Kidney (tissue), 14 donors: Measurements from ENCODE around the gene LINGO1. TPM values are rescaled to one million over a fixed set of nuclear protein-coding genes. Genes with fewer than 3 reads are reported as not detected.

Source experiments
- DNase-seq, 5 donors: peaks; one replicate each; pipeline ENCODE4 v3.0.0-alpha.2; 2013 to 2020
- FAIRE-seq: peaks from 2 replicates; lab custom pipeline; 2012; peaks lifted over from hg19 to GRCh38; lab: Jason Lieb, UNC
- H3K27ac ChIP-seq, 2 donors: one replicate each; pipeline ENCODE4 v1.7.0; 2013; ENCODE audit warnings: low read depth in 2 of 2, low read length in 2 of 2, inconsistent platforms in 1 of 2
- H3K27me3 ChIP-seq: one replicate; pipeline ENCODE4 v1.7.1; 2013; ENCODE audit warnings: low read length, inconsistent platforms; ENCODE audit not compliant: control insufficient read depth, insufficient read depth
- H3K36me3 ChIP-seq, 3 donors: one replicate each; pipeline versions ENCODE4 v1.7.0 to v1.7.1; 2013; ENCODE audit warnings: low read length in 3 of 3, control low read depth in 1 of 3, inconsistent platforms in 1 of 3; ENCODE audit not compliant: insufficient read depth in 3 of 3, control insufficient read depth in 2 of 3
- H3K4me1 ChIP-seq, 3 donors: one replicate each; pipeline versions ENCODE4 v1.7.0 to v1.7.1; 2013; ENCODE audit warnings: low read length in 3 of 3, inconsistent platforms in 1 of 3, low read depth in 1 of 3; ENCODE audit not compliant: control insufficient read depth in 2 of 3, insufficient read depth in 2 of 3
- H3K4me3 ChIP-seq, 3 donors: one replicate each; pipeline versions ENCODE4 v1.7.0 to v1.8.1; 2013; ENCODE audit warnings: low read length in 3 of 3, control low read depth in 1 of 3, inconsistent platforms in 1 of 3
- H3K9ac ChIP-seq, 3 donors: one replicate each; pipeline versions ENCODE4 v1.7.0 to v1.7.1; 2013; ENCODE audit warnings: low read length in 3 of 3, control low read depth in 1 of 3, inconsistent platforms in 1 of 3
- H3K9me3 ChIP-seq, 3 donors: one replicate each; pipeline versions ENCODE4 v1.7.0 to v1.7.1; 2013; ENCODE audit warnings: low read length in 3 of 3, control low read depth in 1 of 3, inconsistent platforms in 1 of 3; ENCODE audit not compliant: control insufficient read depth in 2 of 3, insufficient read depth in 1 of 3
- intact Hi-C: fragments of 100-400 bp; cut with DNase I; formaldehyde crosslinking; loops from one replicate; pipeline ENCODE4 v1.11.1; 2022
- polyA plus RNA-seq: library from polyadenylated mRNA; stranded (reverse); fragments of 350-450 nt; fragmentation: Illumina TruSeq; extraction: RNeasy Lipid Tissue Mini Kit (QIAGEN cat#74804); gene quantifications from one replicate; pipeline ENCODE4 v1.2.3, GENCODE V29; 2014; ENCODE audit warnings: low read depth, low replicate concordance; ENCODE audit not compliant: insufficient read depth
- total RNA-seq: library from RNA; stranded (reverse); fragmentation: NEBNext Ultra II Directional; extraction: Animal tissue kit (Norgen Biotek cat#: 25700); gene quantifications from one replicate; pipeline ENCODE4 v1.2.1, GENCODE V29; 2021
- TF ChIP-seq, protein P1 (sequence below): IDR thresholded peaks from 3 replicates; pipeline ENCODE4 v1.5.1; 2012; ENCODE audit warnings: mild to moderate bottlenecking, moderate library complexity, borderline replicate concordance; ENCODE audit not compliant: insufficient read depth; ENCODE audit errors: extremely low read depth
- donor health status: control.
- donor health status: control.
- donor health status: control.
- donor health status: control.
- donor health status: control.
- donor health status: DM: yes; HTN: yes; CAD: no.
- donor health status: Normal renal cell carcinoma (clear cell type).

Gene LINGO1
- total and polyA plus RNA-seq, 2 donors from 2014 or later, result 3.9 to 6.8 TPM

DNA sequence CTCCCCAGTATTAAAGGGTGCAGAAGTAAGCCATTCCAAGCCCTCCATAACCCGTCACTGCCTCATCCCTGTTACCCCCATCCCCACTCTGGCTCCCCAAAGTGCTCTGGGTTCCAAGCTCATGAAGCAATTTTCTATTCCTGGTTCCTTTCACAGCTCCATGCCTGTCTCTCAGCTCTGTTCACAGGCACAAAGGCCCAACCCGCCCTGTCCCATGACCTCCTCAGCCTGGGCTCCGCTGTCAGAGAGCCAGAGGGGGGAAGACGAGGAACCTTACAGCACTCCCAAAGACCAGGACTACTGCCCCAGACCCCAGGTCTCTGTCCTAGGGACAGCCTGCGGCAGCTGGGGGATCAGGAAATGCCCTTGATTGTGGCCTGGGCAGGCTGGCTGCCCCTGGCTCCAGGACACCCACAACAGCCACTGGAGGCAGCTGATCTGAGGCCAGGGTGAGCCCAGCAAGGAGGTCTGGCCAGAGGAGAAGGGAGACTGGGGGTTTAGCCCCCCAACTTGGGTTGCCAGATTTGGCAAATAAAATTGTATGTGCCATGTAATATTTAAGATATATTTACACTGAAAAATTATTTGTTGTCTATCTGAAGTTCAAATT lies 43.2 kb upstream of the LINGO1 start:
- H3K4me3 ChIP-seq, result no peak overlapping the region
- TF ChIP-seq, protein P1, sequence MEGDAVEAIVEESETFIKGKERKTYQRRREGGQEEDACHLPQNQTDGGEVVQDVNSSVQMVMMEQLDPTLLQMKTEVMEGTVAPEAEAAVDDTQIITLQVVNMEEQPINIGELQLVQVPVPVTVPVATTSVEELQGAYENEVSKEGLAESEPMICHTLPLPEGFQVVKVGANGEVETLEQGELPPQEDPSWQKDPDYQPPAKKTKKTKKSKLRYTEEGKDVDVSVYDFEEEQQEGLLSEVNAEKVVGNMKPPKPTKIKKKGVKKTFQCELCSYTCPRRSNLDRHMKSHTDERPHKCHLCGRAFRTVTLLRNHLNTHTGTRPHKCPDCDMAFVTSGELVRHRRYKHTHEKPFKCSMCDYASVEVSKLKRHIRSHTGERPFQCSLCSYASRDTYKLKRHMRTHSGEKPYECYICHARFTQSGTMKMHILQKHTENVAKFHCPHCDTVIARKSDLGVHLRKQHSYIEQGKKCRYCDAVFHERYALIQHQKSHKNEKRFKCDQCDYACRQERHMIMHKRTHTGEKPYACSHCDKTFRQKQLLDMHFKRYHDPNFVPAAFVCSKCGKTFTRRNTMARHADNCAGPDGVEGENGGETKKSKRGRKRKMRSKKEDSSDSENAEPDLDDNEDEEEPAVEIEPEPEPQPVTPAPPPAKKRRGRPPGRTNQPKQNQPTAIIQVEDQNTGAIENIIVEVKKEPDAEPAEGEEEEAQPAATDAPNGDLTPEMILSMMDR, result no peak
- no peak overlapping the region for H3K9ac ChIP-seq
- H3K9me3 ChIP-seq, result peaks cover 0 to 6% (median 0%) of the 10 kb centered on the region in 3 donors
- H3K36me3 ChIP-seq, result no peaks in the 10 kb centered on the region
- no peaks in the 10 kb centered on the region for H3K4me1 ChIP-seq
- intact Hi-C loops, result no loop called here
- H3K27ac ChIP-seq, result no peak overlapping the region
- DNase-seq (no peak), FAIRE-seq (no peak)
- H3K27me3 ChIP-seq, result no peaks in the 10 kb centered on the region

DNA sequence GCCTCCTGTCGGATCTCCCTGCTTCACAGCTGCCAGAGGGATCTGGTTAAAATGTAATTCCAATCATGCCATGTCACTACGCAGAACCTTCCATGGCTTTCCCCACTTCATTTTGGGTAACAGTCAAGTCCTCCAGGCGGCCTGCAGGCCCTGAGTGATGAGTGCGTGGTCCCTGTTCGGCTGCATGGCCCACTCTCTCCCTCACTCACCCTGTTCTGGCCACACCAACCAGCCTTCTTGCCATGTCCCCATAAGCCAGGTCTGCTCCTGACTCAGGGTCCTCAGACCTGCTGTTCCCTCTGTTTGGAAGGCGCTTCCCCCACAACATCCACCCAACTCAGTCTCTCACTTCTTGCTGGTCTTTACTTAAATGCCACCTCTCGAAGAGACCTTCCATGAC lies 41.6 kb upstream of the LINGO1 start:
- DNase-seq (no peak), FAIRE-seq (no peak)
- H3K9ac ChIP-seq, result no peak overlapping the region
- TF ChIP-seq, protein P1, result no peak
- no peak overlapping the region for H3K27ac ChIP-seq
- H3K9me3 ChIP-seq, result peaks cover 0 to 6% (median 0%) of the 10 kb centered on the region in 3 donors
- no peaks in the 10 kb centered on the region for H3K4me1 ChIP-seq
- intact Hi-C loops, result no loop called here
- H3K36me3 ChIP-seq, result no peaks in the 10 kb centered on the region
- H3K4me3 ChIP-seq, result no peak overlapping the region
- no peaks in the 10 kb centered on the region for H3K27me3 ChIP-seq

DNA sequence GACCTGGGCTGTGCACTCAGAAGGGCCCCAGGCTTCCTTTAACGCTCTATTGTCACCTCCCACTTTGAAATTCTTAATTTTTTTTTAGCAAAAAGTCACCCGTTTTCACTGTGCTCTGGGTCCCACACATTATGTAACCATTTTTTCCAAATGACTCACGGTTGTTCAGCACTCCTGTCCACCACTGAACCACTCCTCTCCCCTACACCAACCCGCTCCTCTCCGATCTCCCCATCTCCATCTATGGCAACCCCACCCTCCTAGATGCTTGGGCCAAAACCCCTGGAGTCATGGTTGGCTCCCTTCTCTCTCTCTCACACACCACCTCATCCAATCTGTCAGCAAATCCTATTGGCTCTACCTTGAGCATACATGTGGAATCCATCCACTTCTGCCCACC lies 41.2 kb upstream of the LINGO1 start:
- DNase-seq (no peak), FAIRE-seq (no peak)
- Histone ChIP-seq H3K27ac (no peak overlapping the region), H3K9ac (no peak overlapping the region), H3K27me3 (no peaks in the 10 kb centered on the region), H3K4me3 (no peak overlapping the region), H3K9me3 (peaks cover 0 to 6% (median 0%) of the 10 kb centered on the region in 3 donors), H3K36me3 (no peaks in the 10 kb centered on the region), H3K4me1 (no peaks in the 10 kb centered on the region)
- intact Hi-C loops, result no loop called here
- TF ChIP-seq, protein P1, result no peak

DNA sequence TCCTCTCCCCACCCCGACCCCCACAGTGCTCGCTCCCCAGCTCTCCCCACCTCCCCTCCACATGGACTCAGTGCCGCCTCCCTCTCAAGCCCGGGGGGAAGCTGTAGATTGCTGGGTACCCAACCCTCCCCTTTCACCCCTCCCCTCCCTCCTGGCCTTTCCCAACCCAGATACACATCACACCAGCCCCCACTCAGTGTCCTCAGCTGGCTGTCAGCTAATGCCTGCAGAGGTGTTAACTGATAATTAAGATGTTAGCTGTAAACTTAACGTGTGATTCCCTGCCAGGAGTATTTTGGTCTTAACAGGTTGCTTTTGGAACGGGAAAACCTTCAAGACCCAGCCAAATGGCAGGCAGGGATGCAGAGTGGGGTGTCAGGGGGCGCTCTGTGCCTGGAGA lies 39.4 kb upstream of the LINGO1 start:
- intact Hi-C loops, result no loop called here
- FAIRE-seq (no peak), DNase-seq (no peak)
- TF ChIP-seq, protein P1, result no peak
- Histone ChIP-seq H3K27ac (no peak overlapping the region), H3K4me3 (no peak overlapping the region), H3K9me3 (peaks cover 0 to 6% (median 0%) of the 10 kb centered on the region in 3 donors), H3K9ac (no peak overlapping the region), H3K27me3 (no peaks in the 10 kb centered on the region), H3K36me3 (no peaks in the 10 kb centered on the region), H3K4me1 (no peaks in the 10 kb centered on the region)
